Progenitor cell of endocrine pancreas (in vitro differentiated cells): ENCODE results near the gene POLE2. TPM values are rescaled to one million over a fixed set of nuclear protein-coding genes. Genes with fewer than 3 reads are reported as not detected.
A peak's percentile ranks its signal among the peaks of the same experiment; 100 is the strongest.

Source experiments
- DNase-seq: peaks from one replicate; pipeline ENCODE4 v3.0.0; 2021; ENCODE audit warnings: low spot score; ENCODE audit not compliant: unreplicated experiment
- H3K27ac Mint-ChIP-seq: 2 replicates; pipeline ENCODE4 v1.8.0; 2021; ENCODE audit warnings: mild to moderate bottlenecking, moderate library complexity, mixed read lengths
- H3K27me3 Mint-ChIP-seq: 2 replicates; pipeline ENCODE4 v1.8.0; 2021; ENCODE audit warnings: mixed read lengths
- H3K36me3 Mint-ChIP-seq: 2 replicates; pipeline ENCODE4 v1.8.0; 2022; ENCODE audit warnings: mixed read lengths; ENCODE audit not compliant: insufficient read depth
- H3K4me1 Mint-ChIP-seq: 2 replicates; pipeline ENCODE4 v1.8.0; 2021; ENCODE audit warnings: low read depth, mixed read lengths
- H3K4me3 Mint-ChIP-seq: 2 replicates; pipeline ENCODE4 v1.8.0; 2021; ENCODE audit warnings: low read depth, mild to moderate bottlenecking, moderate library complexity, mixed read lengths
- H3K9me3 Mint-ChIP-seq: 2 replicates; pipeline ENCODE4 v1.8.0; 2021; ENCODE audit warnings: low read depth, mixed read lengths
- CTCF ChIP-seq: fragments of 200-600 bp; sonication (generic); IDR thresholded peaks from one replicate; pipeline ENCODE4 v1.5.0; 2021; ENCODE audit warnings: antibody characterized with exemption, mild to moderate bottlenecking; ENCODE audit not compliant: unreplicated experiment
- total RNA-seq: library from RNA; stranded (reverse); gene quantifications from 2 replicates; pipeline ENCODE4 v1.2.1, GENCODE V29; 2021

Gene POLE2
- total RNA-seq, 1 donor from 2014 or later = 14.9 TPM

- Mint-ChIP-seq H3K27ac (no peak overlapping the region), H3K4me3 (peak overlapping the region; percentile 37), H3K4me1 (peaks cover 29% of the 10 kb centered on the region), H3K36me3 (peaks cover 18% of the 10 kb centered on the region), H3K27me3 (no peaks in the 10 kb centered on the region), H3K9me3 (no peaks in the 10 kb centered on the region)
- TF ChIP-seq CTCF = no peak
- no peak for DNase-seq
These were observed 51.1 kb downstream of the POLE2 start for GRCh38 chr14:49636866-49637265.

DNA sequence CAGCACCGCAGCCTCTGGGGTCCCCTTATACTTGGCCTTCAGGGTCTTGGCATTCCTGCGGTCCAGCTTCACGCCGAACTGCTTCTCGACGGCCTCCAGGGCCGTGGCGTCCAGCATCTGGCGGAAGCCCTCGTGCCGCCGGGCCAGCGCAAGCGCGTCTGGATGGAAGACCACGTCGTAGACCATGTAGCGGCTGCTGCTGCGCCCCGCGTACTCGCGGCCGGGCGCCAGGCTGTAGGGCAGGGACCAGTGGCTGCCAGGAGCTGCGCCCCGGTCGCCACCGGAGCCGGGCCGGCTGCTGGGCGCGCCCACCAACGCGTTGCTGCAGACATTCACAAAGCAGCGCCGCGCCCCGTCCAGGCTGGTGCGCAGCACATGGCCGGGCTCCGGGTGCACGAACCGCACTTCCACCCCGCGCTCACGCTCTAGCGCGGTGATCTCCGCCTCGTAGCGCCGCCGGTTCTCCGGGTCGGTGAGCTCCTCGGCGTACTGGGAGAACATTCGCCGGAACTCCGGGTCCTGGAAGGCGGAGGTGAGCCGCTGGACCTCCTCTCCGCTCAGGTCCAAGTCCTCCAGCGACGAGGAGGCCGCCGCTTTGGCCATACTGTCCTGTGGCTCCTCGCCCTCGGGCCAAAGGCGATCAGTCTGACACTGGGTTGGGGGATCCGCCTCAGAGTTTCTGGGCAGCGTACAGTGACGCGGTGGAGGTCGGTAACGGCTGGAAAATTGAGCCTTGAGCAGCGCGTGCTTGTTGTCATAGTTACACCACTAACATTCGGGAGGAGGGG lies 53.3 kb downstream of the POLE2 start, which contains the start of gene DNAAF2:
DNAAF2 (minus strand) TSS at position 698 of the 788 bp plus-strand sequence; CDS start at position 603, 95 bp downstream.
- Mint-ChIP-seq H3K27me3 (no peaks in the 10 kb centered on the region), H3K36me3 (peaks cover 18% of the 10 kb centered on the region), H3K4me1 (peaks cover 22% of the 10 kb centered on the region), H3K9me3 (no peaks in the 10 kb centered on the region), H3K4me3 (peak within 1 kb of the TSS; percentile 100), H3K27ac (peak within 1 kb of the TSS; percentile 96)
- DNase-seq = peak; percentile 30
- TF ChIP-seq CTCF = no peak

- Mint-ChIP-seq H3K36me3 (peaks cover 16% of the 10 kb centered on the region), H3K27me3 (no peaks in the 10 kb centered on the region), H3K27ac (peak overlapping the region; percentile 99), H3K9me3 (no peaks in the 10 kb centered on the region), H3K4me3 (peak overlapping the region; percentile 100), H3K4me1 (peaks cover 22% of the 10 kb centered on the region)
- TF ChIP-seq CTCF = peak; percentile 86
- peak; percentile 92 for DNase-seq
These were observed 54.1 kb downstream of the POLE2 start for GRCh38 chr14:49633640-49634546.

DNA sequence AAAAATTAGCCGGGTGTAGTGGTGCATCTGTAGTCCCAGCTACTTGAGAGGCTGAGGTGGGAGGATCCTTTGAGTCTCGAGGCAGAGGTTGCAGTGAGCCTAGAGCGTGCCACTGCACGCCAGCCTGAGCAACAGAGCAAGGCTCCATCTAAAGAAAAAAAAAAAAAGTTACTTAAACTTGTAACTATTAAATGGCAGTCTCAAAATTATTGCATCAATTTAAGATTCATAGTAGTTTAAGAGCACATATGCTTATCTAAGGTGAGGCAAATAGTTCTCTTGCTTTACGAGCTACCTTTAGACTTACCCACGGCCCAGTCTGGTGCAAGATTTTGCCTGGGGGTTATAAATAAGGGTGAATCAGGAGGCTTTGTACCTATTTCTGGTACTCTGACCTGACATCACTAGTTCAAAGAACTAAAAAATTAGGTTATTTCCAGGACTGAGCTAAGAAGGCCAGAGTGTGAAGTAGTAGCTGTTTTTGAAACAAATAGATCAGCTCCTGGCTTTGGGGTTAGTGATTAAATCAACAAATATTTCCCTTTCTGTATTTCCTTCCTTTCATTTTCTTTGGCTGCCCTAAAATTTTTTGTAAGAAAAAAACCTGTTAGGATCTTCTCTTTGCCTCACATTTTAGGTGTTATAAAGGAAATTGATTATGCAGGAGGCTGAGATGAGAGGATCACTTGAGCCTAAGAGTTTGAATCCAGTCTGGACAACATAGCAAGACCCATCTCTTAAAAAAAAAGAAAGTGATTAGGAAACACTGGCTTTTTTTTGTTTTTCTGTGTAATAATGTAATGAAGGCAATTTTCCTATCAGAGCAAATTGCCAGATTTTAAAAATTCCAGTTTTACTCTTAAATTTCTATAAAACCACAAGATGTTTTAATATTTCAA lies 63.8 kb downstream of the POLE2 start:
- Mint-ChIP-seq H3K4me1 (peaks cover 18% of the 10 kb centered on the region), H3K4me3 (no peak overlapping the region), H3K27me3 (no peaks in the 10 kb centered on the region), H3K27ac (no peak overlapping the region), H3K36me3 (peaks cover 10% of the 10 kb centered on the region), H3K9me3 (no peaks in the 10 kb centered on the region)
- no peak for TF ChIP-seq CTCF
- DNase-seq = no peak
